Glomerular visceral epithelial cell (primary cell): ENCODE data around the gene LYPLAL1.

Experiments
- DNase-seq: peaks from one replicate; pipeline ENCODE4 v3.0.0-alpha.2; 2016; ENCODE audit errors: extremely low spot score

The LYPLAL1 gene

GRCh38 chr1:219173758-219174459, at the start of gene LYPLAL1:
LYPLAL1 (plus strand) TSS chr1:219173878; CDS start chr1:219173891, 13 bp downstream.
- peak; percentile 92 for DNase-seq

DNA sequence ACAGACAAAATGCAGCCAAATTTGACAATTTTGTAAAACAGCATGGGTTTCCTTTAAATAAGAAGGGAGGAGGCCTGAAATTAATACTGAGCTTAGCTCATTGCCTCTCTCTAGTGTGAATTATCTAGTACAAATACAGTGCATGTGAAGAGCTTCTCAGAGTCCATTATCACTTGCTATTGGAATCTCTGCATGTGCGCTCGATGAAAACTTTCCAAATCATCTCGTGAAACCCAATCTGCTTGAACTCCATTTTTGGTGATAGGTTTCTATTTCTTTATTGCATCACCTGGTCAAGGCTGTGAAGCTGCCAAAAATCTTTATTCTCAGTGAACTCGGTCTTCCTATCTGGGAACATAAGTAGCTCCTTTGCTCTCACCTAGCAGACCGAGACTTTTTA, 49.5 kb upstream of the LYPLAL1 start:
- DNase-seq, result no peak

DNA sequence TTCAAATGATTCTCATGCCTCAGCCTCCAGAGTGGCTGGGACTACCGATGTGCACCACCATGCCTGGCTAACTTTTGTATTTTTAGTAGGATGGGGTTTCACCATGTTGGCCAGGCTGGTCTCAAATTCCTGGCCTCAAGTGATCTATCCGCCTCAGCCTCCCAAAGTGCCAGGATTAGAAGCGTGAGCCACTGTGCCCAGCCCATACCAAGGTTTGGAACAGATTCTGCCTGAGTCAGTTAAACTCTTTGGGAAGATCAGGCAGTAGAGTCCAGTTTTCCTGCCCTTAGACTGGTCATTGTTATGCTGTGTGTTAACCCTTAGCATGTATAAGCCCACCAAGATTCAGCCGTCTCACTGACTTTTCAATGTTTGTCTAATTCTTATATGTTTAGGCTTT, 48.3 kb upstream of the LYPLAL1 start:
- no peak for DNase-seq

DNA sequence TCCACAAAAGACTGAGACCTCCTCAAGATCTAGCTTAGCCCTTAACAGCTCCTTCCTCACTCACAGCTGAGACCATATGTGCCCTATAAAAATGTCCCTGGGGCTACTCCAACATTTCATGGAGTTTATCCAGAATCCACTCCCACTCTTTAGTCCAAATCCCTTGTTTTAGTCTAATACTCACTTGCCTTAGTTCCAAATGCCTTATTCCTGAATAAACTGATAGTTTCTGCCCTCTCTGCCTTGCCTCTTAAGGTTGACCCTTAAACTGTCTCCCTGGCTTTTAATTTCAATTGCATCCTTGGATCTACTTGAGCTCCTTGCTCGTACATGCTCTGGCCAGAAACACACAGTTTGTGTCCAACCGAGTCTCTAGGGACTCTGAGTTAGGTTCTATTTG, 47.3 kb upstream of the LYPLAL1 start:
- DNase-seq, result no peak

DNA sequence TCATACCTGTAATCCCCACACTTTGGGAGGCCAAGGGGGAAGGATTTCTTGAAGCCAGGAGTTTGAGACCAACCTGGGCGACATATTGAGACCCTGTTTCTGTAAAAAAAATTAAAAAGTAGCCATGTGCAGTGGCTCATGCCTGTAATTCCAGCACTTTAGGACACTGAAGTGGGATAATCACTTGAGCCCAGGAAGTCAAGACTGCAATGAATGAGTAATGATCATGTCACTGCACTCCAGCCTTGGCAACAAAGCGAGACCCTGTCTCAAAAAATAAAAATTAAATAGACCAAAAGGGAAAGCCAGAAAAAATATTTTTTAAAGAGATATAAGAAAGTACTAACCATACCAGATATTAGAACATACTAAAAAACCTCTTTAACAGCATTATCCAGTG, 44.7 kb upstream of the LYPLAL1 start:
- DNase-seq, result no peak

GRCh38 chr1:219130366-219130935, 43.2 kb upstream of the LYPLAL1 start:
- DNase-seq, result peak; percentile 7

DNA sequence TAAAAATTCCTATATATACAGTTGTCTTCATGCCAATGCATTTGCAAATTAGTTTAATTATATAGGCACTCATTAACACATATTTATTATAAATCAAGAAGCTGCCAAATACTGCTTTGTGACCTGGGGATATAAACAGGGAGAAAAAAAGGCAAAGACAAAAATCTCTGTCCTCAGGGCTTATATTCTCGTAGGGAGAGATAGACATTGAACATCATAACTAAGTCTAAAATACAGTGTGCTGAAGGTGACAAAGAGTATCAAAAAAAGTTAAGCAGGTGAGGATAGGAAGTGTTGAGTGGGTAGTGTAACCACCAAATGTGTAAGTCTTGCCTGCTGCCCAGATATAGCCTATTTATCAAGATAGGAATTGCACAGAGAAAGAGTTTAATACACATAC, 40.7 kb upstream of the LYPLAL1 start:
- no peak for DNase-seq

DNA sequence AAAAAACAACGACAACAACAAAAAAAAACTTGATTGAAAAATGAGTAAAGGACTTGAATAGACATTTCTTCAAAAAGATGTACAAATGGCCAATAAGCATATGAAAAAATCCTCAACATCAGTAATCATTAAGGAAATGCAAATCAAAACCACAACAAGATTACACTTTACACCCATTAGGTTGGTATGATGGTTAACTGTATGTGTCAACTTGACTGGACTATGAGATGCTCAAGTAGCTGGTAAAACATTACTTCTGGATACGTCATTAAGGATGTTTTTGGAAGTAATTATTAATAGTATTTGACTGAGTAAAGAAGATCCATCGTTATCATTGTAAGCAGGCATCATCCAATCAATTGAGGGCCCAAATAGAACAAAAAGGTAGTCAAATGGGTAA, 34.9 kb upstream of the LYPLAL1 start:
- no peak for DNase-seq

GRCh38 chr1:219140303-219140877, 33.3 kb upstream of the LYPLAL1 start:
- DNase-seq, result no peak

DNA sequence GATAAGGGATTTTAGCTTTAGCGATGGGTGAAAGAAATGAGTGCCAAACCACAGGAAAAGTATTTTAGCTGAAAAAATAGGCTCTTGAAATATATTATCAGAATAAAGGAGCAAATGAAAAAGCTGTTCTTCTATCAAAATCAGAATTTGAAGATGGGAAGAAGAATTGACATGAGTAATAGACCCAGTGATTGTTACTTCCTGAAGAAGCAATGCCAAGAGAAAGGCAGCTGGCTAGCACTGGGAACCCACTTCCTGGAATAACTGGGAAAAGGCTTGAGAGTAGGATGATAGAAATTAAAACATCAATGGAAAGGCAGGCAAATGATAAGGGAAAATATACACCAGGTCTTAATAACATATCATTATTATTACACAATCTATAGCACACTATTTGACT, 29.9 kb upstream of the LYPLAL1 start:
- no peak for DNase-seq

DNA sequence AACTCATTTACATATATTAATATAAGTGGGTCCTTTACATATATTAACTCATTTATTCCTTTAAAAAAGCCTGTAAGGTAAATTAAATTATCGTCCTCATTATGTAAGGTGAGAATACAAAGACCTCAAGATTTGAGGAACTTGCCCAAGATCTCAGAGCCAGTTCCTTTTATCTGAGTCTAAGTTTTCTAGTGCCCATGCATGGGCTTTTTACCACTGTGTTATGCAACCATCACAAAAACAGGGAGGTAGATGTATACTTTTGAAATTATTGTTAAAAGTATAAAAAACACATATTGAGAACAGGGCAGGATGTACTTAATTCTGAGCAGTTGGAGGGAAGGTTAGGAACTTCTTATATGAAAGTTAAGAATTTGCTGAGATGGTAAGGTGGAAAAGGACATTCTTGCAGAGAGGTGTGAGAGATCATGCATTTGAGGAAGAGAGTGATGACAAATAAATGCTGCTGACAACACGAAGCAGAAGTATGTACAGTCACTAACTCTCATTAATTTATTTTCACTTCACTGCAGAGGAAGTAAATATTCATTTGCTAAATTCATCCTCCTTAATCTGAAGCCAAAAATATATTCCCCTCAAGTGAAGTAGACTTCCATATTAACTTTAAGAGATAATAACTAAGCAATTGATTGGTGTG, 28.9 kb upstream of the LYPLAL1 start:
- no peak for DNase-seq

- no peak for DNase-seq
These were observed 26.1 kb upstream of the LYPLAL1 start for GRCh38 chr1:219147571-219148019.

- DNase-seq, result no peak
These were observed 24.6 kb upstream of the LYPLAL1 start for GRCh38 chr1:219149009-219149577.

GRCh38 chr1:219149953-219150352, 23.7 kb upstream of the LYPLAL1 start:
- no peak for DNase-seq

- DNase-seq, result no peak
These were observed 22.8 kb upstream of the LYPLAL1 start for GRCh38 chr1:219150913-219151312.

- no peak for DNase-seq
These were observed 22.2 kb upstream of the LYPLAL1 start for GRCh38 chr1:219151467-219151866.

GRCh38 chr1:219152751-219153150, 20.9 kb upstream of the LYPLAL1 start:
- no peak for DNase-seq

GRCh38 chr1:219153723-219154122, 20.0 kb upstream of the LYPLAL1 start:
- no peak for DNase-seq

- no peak for DNase-seq
These were observed 18.5 kb upstream of the LYPLAL1 start for GRCh38 chr1:219155135-219155534.

DNA sequence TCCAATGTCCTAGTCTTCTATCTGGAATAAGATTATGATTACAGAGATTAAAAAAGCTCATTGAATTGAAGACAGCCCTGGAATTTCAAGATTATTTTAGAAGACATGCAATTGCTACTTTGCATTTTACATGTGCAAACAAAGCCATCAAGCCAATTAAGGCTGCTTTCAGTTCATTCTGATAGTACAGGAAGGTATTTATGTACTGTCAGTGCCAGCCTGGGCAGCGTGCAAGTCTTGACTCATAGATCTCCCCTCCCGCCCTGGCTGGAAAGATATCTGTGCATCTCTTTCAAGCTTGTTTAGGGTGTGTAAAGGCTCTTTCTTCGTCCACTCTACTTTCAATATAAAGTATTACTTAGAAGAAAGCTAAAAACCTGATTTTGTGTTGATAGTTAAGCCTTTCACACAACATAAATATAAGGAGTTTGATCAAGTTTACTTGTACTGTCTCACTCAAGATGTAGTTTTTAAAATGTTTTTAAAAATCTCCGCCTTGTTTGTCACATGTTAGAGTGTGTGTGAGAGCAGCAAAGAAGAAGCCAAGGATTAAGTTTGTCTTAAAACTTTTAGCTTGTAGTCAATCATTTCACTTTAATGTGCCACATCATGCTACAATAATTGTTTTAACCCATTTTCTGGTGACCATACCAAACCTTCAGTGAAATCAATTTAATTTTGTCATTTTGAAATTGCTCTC, 13.6 kb upstream of the LYPLAL1 start:
- no peak for DNase-seq

DNA sequence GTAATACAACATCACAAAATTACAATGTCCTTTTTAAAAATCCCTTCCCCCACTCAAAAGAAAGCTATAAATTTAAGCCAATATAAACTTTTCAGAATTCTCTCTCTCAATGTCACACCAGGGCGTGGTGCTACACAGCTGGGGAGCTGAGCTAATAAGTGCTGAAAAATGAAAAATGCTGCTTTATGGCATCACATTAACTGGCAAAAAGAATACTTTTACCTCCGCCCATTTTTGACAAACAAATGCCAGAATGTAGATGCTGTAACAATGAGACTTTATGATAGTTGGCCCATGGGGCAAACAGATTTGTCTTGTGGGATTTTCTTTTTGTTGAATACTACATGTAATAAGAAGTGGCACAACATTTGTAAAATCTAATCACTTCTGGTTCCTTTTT, 12.7 kb upstream of the LYPLAL1 start:
- no peak for DNase-seq

DNA sequence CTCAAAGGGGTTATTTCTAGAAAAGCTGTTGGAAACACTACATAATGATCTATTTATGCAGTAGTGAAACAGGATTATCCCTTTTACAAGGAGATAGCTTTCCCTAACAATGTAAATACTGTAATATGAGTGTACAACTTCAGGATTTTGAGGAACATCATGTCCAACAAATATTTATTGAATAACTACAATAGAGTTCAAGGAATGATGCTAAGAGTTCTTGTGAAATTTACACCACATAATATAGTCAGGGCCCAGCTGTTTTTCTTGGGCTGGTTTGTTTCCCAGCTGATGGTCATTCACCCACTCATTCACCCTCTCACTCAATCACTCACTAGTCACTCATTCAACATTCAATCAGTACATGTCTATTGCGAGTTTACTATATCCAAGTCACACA, 12.3 kb upstream of the LYPLAL1 start:
- DNase-seq, result no peak
